MCF 10A (cell line): ENCODE data around the gene TYW1. TPM values are rescaled to one million over a fixed set of nuclear protein-coding genes. Genes with fewer than 3 reads are reported as not detected.
"Not testable (repeated sequence)": the region's sequence is repeated elsewhere in the genome, so short reads cannot be mapped to it uniquely, and the experiment has no call there.

Source experiments
- BruUV-seq: library from RNA; stranded (reverse); fragments of 400-500 nt; replicated peaks from 2 replicates; lab custom pipeline; 2021; lab: Mats Ljungman, UMichigan
- CTCF ChIA-PET: fragments of 300-600 bp; sonication (Branson Sonifier 250); formaldehyde crosslinking; extraction: SDS; loops from one replicate; lab custom pipeline; 2021; ENCODE audit warnings: antibody characterized with exemption, inconsistent platforms; lab: Yijun Ruan, JAX
- POLR2A ChIA-PET: fragments of 300-600, 350-650 bp; sonication (Branson Sonifier 250); formaldehyde crosslinking; extraction: SDS; loops from one replicate; lab custom pipeline; 2020; ENCODE audit warnings: antibody characterized with exemption, inconsistent platforms; lab: Yijun Ruan, JAX
- DNase-seq: peaks from one replicate; pipeline ENCODE4 v3.0.0-alpha.2; 2018; ENCODE audit not compliant: unreplicated experiment
- H3K27ac Mint-ChIP-seq: one replicate; pipeline ENCODE4 v1.8.0; 2022; ENCODE audit warnings: mild to moderate bottlenecking, low read depth, mixed read lengths; ENCODE audit not compliant: unreplicated experiment
- H3K27me3 Mint-ChIP-seq: one replicate; pipeline ENCODE4 v1.8.0; 2022; ENCODE audit warnings: mixed read lengths; ENCODE audit not compliant: insufficient read depth, unreplicated experiment
- H3K36me3 Mint-ChIP-seq: one replicate; pipeline ENCODE4 v1.8.0; 2022; ENCODE audit warnings: mild to moderate bottlenecking, moderate library complexity, mixed read lengths; ENCODE audit not compliant: insufficient read depth, unreplicated experiment
- H3K4me1 Mint-ChIP-seq: one replicate; pipeline ENCODE4 v1.8.0; 2022; ENCODE audit warnings: mixed read lengths; ENCODE audit not compliant: insufficient read depth, unreplicated experiment
- H3K4me3 Mint-ChIP-seq: one replicate; pipeline ENCODE4 v1.8.0; 2022; ENCODE audit warnings: mild to moderate bottlenecking, moderate library complexity, mixed read lengths; ENCODE audit not compliant: unreplicated experiment
- H3K9me3 Mint-ChIP-seq: one replicate; pipeline ENCODE4 v1.8.0; 2022; ENCODE audit warnings: mixed read lengths; ENCODE audit not compliant: unreplicated experiment
- intact Hi-C: fragments of 100-400 bp; cut with micrococcal nuclease; formaldehyde crosslinking; loops from 2 replicates; pipeline ENCODE4 v1.14.1; 2022
- total RNA-seq: library from RNA; stranded (reverse); gene quantifications from 2 replicates; pipeline ENCODE4 v1.2.3, GENCODE V29; 2022
- TF ChIP-seq, protein P1 (sequence below): fragments of 200-600 bp; IDR thresholded peaks from one replicate; pipeline ENCODE4 v1.8.0; 2022; ENCODE audit warnings: antibody characterized with exemption, mild to moderate bottlenecking; ENCODE audit not compliant: unreplicated experiment

TYW1 gene
- total RNA-seq, 1 experiment from 2014 or later = 19.2 TPM

DNA sequence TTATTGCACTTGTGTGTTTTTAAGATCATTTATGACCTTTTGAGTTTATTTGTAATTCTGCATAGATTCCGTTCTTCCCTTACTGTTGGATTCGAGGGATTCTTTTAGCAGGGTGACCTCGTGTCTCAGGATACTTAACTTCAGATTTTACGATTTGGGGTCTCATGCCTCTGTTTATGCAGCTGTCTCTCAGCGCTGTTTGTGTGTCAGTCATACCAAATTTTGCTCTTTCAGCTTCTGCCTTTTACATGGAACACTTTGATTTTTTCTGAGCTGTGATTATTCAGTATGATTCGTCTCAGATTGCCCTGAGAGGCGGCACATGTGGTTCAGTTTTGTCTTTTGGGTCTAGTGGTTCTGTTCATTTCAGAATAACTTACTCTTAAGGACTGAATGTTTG is 236.9 kb downstream of the TYW1 start:
- CTCF ChIA-PET = interaction anchor here (0.7 kb wide), 1 partner anchor 67 kb away, joined by 4 read pairs; no protein-coding TSS in a partner anchor

DNA sequence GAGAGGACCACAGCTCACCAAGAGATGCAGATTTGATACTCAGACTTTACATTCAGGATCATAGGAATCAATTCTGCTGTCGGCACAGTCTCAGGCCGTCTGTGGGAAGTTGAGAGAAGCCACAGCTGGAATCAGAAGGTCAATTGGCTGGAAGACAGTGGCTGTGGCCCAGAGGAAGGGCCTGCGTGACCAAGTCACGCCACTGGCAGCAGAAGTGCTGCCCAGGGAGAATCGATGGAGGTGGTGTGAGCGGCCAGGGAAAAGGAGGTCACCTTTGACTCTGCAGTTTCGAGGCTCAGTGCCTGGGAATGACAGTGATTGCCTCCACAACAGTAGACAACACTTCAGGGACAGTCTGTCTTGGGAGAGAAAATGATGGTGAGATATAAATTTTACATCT is 239.6 kb downstream of the TYW1 start:
- H3K27ac Mint-ChIP-seq, POLR2A ChIA-PET, H3K4me1 Mint-ChIP-seq, intact Hi-C loops, H3K9me3 Mint-ChIP-seq, CTCF ChIA-PET, H3K4me3 Mint-ChIP-seq, DNase-seq, H3K36me3 Mint-ChIP-seq, BruUV-seq, H3K27me3 Mint-ChIP-seq: not testable (repeated sequence)

More for the DNA sequence above, 236.9 kb downstream of the TYW1 start:
- POLR2A ChIA-PET, BruUV-seq, DNase-seq, H3K36me3 Mint-ChIP-seq, H3K27me3 Mint-ChIP-seq, H3K27ac Mint-ChIP-seq, H3K4me3 Mint-ChIP-seq, H3K4me1 Mint-ChIP-seq, H3K9me3 Mint-ChIP-seq, intact Hi-C loops: not testable (repeated sequence)

DNA sequence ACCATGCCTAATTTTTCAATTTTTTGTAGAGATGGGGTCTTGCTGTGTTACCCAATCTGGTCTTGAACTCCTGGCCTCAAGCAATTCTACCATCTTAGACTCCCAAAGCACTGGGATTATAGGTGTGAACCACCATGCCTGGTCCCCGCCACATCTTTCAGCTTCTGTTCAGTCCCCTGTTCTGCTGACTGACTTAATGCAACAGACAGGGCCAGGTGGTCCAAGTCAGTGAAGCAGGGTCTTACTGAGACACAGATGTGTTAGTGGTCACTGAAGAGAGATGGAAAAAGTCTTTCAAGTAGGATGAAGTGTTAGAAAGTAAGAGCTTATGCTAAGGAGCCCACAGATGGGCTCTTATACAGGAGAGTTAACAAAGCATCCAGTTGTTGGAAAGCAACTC is 246.2 kb downstream of the TYW1 start:
- H3K27me3 Mint-ChIP-seq, DNase-seq, H3K36me3 Mint-ChIP-seq, intact Hi-C loops, H3K9me3 Mint-ChIP-seq, H3K4me3 Mint-ChIP-seq, H3K27ac Mint-ChIP-seq, BruUV-seq, CTCF ChIA-PET, H3K4me1 Mint-ChIP-seq: not testable (repeated sequence)
- POLR2A ChIA-PET = interaction anchor here (0.6 kb wide), 1 partner anchor 187 kb away, joined by 3 read pairs; no protein-coding TSS in a partner anchor

DNA sequence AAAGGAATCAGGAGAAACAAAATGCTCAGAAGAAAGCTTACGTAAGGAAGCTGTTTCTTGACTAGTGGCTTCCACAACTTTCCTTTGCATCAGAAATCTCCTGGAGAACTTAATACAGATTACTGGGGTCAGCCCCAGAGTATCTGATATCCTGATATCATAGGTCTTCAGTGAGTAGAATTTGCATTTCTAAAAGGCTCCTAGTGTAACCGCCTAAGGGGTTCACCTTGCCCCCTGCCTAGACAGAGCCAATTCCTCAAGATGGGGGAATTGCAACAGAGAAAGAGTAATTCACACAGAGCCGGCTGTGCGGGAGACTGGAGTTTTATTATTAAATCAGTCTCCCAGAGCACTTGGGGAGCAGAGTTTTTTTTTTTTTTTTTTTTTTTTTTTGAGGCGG is 251.7 kb downstream of the TYW1 start:
- H3K4me3 Mint-ChIP-seq, H3K27ac Mint-ChIP-seq, POLR2A ChIA-PET, H3K36me3 Mint-ChIP-seq, H3K27me3 Mint-ChIP-seq, DNase-seq, H3K9me3 Mint-ChIP-seq, CTCF ChIA-PET, BruUV-seq, intact Hi-C loops: not testable (repeated sequence)
- peaks cover 12% of the 10 kb centered on the region for H3K4me1 Mint-ChIP-seq

DNA sequence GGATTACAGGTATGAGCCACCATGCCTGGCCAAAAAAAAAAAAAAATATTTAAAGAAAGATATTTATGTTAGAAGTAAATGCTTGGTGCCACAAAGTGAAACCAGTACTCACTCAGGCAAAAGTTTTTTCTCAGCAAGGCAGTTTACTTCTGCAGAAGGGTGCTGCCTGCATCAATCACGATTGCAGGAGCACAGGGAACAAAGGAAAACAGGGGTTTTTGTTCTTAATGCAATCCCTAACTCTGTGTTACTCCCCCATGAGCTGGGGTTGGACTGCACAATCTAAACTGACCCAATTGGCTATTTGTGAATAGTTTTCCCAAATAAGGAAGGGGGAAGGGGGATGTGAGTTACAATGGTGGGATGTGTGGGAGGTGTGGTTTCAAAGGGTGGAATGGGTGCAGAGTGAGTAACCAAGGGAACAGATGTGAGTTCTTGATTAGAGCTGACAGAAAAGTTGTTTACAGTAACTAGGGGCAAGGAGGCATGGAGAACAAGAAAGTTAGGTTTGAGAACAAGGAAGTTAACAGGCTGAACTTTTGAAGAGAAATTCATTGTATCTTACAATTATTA is 255.4 kb downstream of the TYW1 start:
- DNase-seq = no peak
- TF ChIP-seq, protein P1, sequence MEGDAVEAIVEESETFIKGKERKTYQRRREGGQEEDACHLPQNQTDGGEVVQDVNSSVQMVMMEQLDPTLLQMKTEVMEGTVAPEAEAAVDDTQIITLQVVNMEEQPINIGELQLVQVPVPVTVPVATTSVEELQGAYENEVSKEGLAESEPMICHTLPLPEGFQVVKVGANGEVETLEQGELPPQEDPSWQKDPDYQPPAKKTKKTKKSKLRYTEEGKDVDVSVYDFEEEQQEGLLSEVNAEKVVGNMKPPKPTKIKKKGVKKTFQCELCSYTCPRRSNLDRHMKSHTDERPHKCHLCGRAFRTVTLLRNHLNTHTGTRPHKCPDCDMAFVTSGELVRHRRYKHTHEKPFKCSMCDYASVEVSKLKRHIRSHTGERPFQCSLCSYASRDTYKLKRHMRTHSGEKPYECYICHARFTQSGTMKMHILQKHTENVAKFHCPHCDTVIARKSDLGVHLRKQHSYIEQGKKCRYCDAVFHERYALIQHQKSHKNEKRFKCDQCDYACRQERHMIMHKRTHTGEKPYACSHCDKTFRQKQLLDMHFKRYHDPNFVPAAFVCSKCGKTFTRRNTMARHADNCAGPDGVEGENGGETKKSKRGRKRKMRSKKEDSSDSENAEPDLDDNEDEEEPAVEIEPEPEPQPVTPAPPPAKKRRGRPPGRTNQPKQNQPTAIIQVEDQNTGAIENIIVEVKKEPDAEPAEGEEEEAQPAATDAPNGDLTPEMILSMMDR = no peak
- Mint-ChIP-seq H3K27ac (no peak overlapping the region), H3K4me1 (peaks cover 12% of the 10 kb centered on the region), H3K4me3 (no peak overlapping the region), H3K36me3 (peaks cover 7% of the 10 kb centered on the region), H3K27me3 (no peaks in the 10 kb centered on the region), H3K9me3 (no peaks in the 10 kb centered on the region)
- BruUV-seq = no TSS peak
- ChIA-PET CTCF (interaction anchor here (0.6 to 0.7 kb wide), 3 partner anchors 211 to 1521 kb away, joined by 3 to 4 read pairs (median 4); no protein-coding TSS in a partner anchor), POLR2A (interaction anchor here (1.0 kb wide), 1 partner anchor 50 kb away, joined by 4 read pairs; no protein-coding TSS in a partner anchor)
- intact Hi-C loops = no loop called here

DNA sequence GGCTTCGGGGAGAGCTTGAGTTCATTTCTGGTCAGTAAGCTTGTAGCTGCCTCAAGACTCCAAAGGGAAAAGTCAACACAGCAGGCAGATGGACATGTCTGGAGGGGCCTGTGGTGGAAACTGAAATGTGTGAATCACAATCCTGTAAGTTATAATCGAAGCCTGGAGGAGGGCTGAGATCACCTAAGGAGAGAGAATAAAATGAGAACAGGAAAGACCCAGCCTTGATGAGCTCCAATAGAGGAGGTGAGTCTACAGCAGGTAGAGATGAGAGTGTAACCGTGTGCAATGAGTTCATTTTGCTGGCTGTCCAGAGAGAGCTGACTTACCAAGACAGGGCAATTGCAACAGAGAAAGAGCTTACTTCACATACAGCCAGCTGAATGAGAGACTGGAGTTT is 258.4 kb downstream of the TYW1 start:
- H3K4me3 Mint-ChIP-seq, DNase-seq, POLR2A ChIA-PET, intact Hi-C loops, H3K27me3 Mint-ChIP-seq, H3K9me3 Mint-ChIP-seq, H3K27ac Mint-ChIP-seq, BruUV-seq, H3K4me1 Mint-ChIP-seq, H3K36me3 Mint-ChIP-seq: not testable (repeated sequence)
- CTCF ChIA-PET = interaction anchor here (0.6 kb wide), 1 partner anchor 177 kb away, joined by 3 read pairs; no protein-coding TSS in a partner anchor

DNA sequence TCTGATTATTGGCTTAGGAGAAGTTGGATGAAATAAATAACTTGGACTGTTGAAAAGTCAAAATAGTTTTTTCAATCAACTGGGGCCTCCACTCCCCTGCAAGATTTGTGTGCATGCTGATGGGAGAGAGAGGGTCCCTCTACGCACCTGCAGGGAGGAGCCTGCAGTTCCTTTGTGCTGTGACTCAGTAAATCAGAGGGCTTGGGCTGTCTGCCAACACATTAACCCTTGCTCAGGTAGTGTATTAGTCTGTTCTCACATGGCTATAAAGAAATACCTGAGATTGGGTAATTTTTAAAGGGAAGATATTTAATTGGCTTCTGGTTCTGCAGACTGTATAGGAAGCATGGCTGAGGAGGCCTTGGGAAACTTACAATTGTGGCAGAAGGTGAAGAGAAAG is 261.1 kb downstream of the TYW1 start:
- H3K27ac Mint-ChIP-seq, intact Hi-C loops, H3K36me3 Mint-ChIP-seq, POLR2A ChIA-PET, DNase-seq, H3K27me3 Mint-ChIP-seq, H3K9me3 Mint-ChIP-seq, BruUV-seq, H3K4me3 Mint-ChIP-seq, H3K4me1 Mint-ChIP-seq, CTCF ChIA-PET: not testable (repeated sequence)

DNA sequence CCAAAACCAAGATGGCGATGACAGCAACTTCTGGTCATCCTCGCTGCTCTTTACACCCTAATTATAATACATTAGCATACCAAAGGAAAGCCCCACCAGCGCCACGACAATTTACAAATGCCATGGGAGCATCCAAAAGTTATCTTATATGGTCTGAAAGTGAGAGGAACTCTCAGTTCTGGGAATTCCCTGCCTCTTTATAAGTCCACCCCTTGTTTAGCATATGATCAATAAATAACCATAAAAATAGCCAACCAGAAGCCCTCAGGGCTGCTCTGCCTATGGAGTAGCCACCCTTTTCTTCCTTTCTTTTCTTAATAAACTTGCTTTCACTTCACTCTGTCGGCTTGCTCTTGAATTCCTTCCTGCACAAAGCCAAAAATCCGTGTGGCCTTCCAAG is 262.7 kb downstream of the TYW1 start:
- H3K4me1 Mint-ChIP-seq, H3K27me3 Mint-ChIP-seq, H3K9me3 Mint-ChIP-seq, H3K4me3 Mint-ChIP-seq, CTCF ChIA-PET, DNase-seq, POLR2A ChIA-PET, BruUV-seq, H3K27ac Mint-ChIP-seq, H3K36me3 Mint-ChIP-seq, intact Hi-C loops: not testable (repeated sequence)
